GM18498 (cell line): ENCODE data around the gene ATP9B.
"Not testable (repeated sequence)": the region's sequence is repeated elsewhere in the genome, so short reads cannot be mapped to it uniquely, and the experiment has no call there.

Experiments used
- ATAC-seq: cut with Tn5 transposase; IDR thresholded peaks from one replicate; pipeline ENCODE4 v1.9.1; 2021; ENCODE audit warnings: mild to moderate bottlenecking, moderate library complexity; ENCODE audit not compliant: unreplicated experiment

ATP9B gene

GRCh38 chr18:79135924-79136323 lies 66.7 kb downstream of the ATP9B start:
- ATAC-seq: no peak

GRCh38 chr18:79136742-79137141 lies 67.5 kb downstream of the ATP9B start:
- no peak for ATAC-seq

- no peak for ATAC-seq
Observed at GRCh38 chr18:79139206-79139605, 70.0 kb downstream of the ATP9B start.

GRCh38 chr18:79147014-79147413 lies 77.8 kb downstream of the ATP9B start:
- no peak for ATAC-seq

- ATAC-seq: no peak
Observed at GRCh38 chr18:79151191-79151590, 82.0 kb downstream of the ATP9B start.

GRCh38 chr18:79156327-79156726 lies 87.1 kb downstream of the ATP9B start:
- no peak for ATAC-seq

GRCh38 chr18:79164706-79165105 lies 95.5 kb downstream of the ATP9B start:
- no peak for ATAC-seq

- ATAC-seq: no peak
Observed at GRCh38 chr18:79166702-79167101, 97.5 kb downstream of the ATP9B start.

GRCh38 chr18:79167526-79168190 lies 98.5 kb downstream of the ATP9B start:
- no peak for ATAC-seq

- ATAC-seq: no peak
Observed at GRCh38 chr18:79169958-79170555, 100.9 kb downstream of the ATP9B start.

GRCh38 chr18:79172331-79172730 lies 103.1 kb downstream of the ATP9B start:
- not testable (repeated sequence) for ATAC-seq

- ATAC-seq: no peak
Observed at GRCh38 chr18:79173742-79174141, 104.5 kb downstream of the ATP9B start.

GRCh38 chr18:79178113-79178531 lies 108.9 kb downstream of the ATP9B start:
- no peak for ATAC-seq

- ATAC-seq: no peak
Observed at GRCh38 chr18:79182047-79182713, 113.0 kb downstream of the ATP9B start.

GRCh38 chr18:79185648-79186047 lies 116.5 kb downstream of the ATP9B start:
- no peak for ATAC-seq

GRCh38 chr18:79186649-79187048 lies 117.5 kb downstream of the ATP9B start:
- ATAC-seq: peak; percentile 81

- ATAC-seq: no peak
Observed at GRCh38 chr18:79187532-79188277, 118.5 kb downstream of the ATP9B start.

- no peak for ATAC-seq
Observed at GRCh38 chr18:79191418-79191817, 122.2 kb downstream of the ATP9B start.

GRCh38 chr18:79191956-79192355 lies 122.8 kb downstream of the ATP9B start:
- peak; percentile 65 for ATAC-seq

GRCh38 chr18:79193826-79194225 lies 124.6 kb downstream of the ATP9B start:
- ATAC-seq: no peak
